Mesothelial cell of epicardium (in vitro differentiated cells): Measurements from ENCODE around the gene CDPF1. TPM values are rescaled to one million over a fixed set of nuclear protein-coding genes. Genes with fewer than 3 reads are reported as not detected.

ENCODE experiments used
- DNase-seq, 2 experiments: peaks; one replicate each; pipeline ENCODE4 v3.0.0; 2021; ENCODE audit warnings: low spot score in 2 of 2; ENCODE audit not compliant: unreplicated experiment in 2 of 2
- H3K27ac Mint-ChIP-seq: 2 replicates; pipeline ENCODE4 v1.8.0; 2021; ENCODE audit warnings: mixed read lengths
- H3K27me3 Mint-ChIP-seq: 2 replicates; pipeline ENCODE4 v1.8.0; 2021; ENCODE audit warnings: low read depth, mixed read lengths
- H3K36me3 Mint-ChIP-seq: 2 replicates; pipeline ENCODE4 v1.8.0; 2021; ENCODE audit warnings: mixed read lengths
- H3K4me1 Mint-ChIP-seq: 2 replicates; pipeline ENCODE4 v1.8.0; 2021; ENCODE audit warnings: mixed read lengths
- H3K4me3 Mint-ChIP-seq: 2 replicates; pipeline ENCODE4 v1.8.0; 2021; ENCODE audit warnings: mild to moderate bottlenecking, moderate library complexity, mixed read lengths
- H3K9me3 Mint-ChIP-seq: 2 replicates; pipeline ENCODE4 v1.8.0; 2021; ENCODE audit warnings: mixed read lengths
- total RNA-seq: library from RNA; stranded (reverse); gene quantifications from 3 replicates; pipeline ENCODE4 v1.2.1, GENCODE V29; 2021
- TF ChIP-seq, protein P1 (sequence below): fragments of 200-600 bp; sonication (generic); IDR thresholded peaks from one replicate; pipeline ENCODE4 v1.5.0; 2021; ENCODE audit warnings: antibody characterized with exemption; ENCODE audit not compliant: unreplicated experiment

Gene CDPF1
- total RNA-seq, 1 donor from 2014 or later = 12.8 TPM

- Mint-ChIP-seq H3K27me3 (no peaks in the 10 kb centered on the region), H3K27ac (no peak overlapping the region), H3K4me3 (no peak overlapping the region), H3K9me3 (no peaks in the 10 kb centered on the region), H3K4me1 (no peaks in the 10 kb centered on the region), H3K36me3 (peaks cover 11% of the 10 kb centered on the region)
- DNase-seq = no peak
- TF ChIP-seq, protein P1, sequence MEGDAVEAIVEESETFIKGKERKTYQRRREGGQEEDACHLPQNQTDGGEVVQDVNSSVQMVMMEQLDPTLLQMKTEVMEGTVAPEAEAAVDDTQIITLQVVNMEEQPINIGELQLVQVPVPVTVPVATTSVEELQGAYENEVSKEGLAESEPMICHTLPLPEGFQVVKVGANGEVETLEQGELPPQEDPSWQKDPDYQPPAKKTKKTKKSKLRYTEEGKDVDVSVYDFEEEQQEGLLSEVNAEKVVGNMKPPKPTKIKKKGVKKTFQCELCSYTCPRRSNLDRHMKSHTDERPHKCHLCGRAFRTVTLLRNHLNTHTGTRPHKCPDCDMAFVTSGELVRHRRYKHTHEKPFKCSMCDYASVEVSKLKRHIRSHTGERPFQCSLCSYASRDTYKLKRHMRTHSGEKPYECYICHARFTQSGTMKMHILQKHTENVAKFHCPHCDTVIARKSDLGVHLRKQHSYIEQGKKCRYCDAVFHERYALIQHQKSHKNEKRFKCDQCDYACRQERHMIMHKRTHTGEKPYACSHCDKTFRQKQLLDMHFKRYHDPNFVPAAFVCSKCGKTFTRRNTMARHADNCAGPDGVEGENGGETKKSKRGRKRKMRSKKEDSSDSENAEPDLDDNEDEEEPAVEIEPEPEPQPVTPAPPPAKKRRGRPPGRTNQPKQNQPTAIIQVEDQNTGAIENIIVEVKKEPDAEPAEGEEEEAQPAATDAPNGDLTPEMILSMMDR = no peak
Measured at GRCh38 chr22:46233231-46233630, 16.9 kb downstream of the CDPF1 start.

- no peak for DNase-seq
- Mint-ChIP-seq H3K4me3 (no peak overlapping the region), H3K9me3 (no peaks in the 10 kb centered on the region), H3K27ac (no peak overlapping the region), H3K27me3 (no peaks in the 10 kb centered on the region), H3K4me1 (no peaks in the 10 kb centered on the region), H3K36me3 (peaks cover 11% of the 10 kb centered on the region)
- TF ChIP-seq, protein P1 = no peak
Measured at GRCh38 chr22:46230262-46230901, 19.7 kb downstream of the CDPF1 start.

DNA sequence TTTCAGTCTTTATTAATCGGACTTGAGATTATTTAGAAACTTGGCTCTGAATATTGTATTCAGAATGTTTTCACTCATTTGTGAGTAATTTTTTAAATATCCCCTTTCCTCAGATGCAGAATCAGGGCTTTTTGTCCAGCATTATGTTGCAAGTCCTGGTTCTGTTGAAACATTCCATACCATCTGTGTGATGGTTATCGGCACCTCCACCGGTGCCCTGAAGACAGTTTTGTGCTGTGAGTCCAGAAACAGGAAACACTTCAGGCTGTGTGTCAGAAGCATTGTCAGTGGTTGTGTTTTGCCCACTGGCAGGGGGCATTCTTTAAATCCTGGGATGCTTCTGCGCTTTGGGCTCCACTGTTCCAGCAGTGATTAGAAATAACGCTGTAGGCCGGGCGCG is 20.4 kb downstream of the CDPF1 start:
- DNase-seq = no peak
- no peaks in the 10 kb centered on the region for H3K27me3 Mint-ChIP-seq
- peaks cover 11% of the 10 kb centered on the region for H3K36me3 Mint-ChIP-seq
- H3K4me3 Mint-ChIP-seq = no peak overlapping the region
- H3K9me3 Mint-ChIP-seq = no peaks in the 10 kb centered on the region
- no peaks in the 10 kb centered on the region for H3K4me1 Mint-ChIP-seq
- TF ChIP-seq, protein P1 = no peak
- no peak overlapping the region for H3K27ac Mint-ChIP-seq

DNA sequence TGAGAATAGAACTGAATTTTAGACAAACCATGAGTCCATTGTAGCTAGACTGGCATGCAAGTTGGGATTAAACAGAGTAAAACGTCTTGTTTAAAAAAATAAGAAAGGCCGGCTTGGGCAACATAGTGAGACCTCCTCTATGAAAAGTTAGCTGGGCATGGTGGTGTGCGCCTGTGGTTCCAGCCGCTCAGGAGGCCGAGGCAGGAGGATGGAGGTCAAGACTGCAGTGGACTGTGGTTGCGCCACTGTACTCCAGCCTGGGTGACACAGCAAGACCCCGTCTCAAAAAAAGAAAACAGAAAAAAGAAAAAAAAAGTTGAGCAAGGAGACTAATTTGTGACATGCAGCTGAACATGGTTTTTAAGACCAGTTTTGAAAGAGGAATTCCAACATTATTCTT is 23.5 kb downstream of the CDPF1 start:
- no peak for DNase-seq
- Mint-ChIP-seq H3K27ac (no peak overlapping the region), H3K36me3 (peaks cover 12% of the 10 kb centered on the region), H3K27me3 (no peaks in the 10 kb centered on the region), H3K4me3 (no peak overlapping the region), H3K9me3 (no peaks in the 10 kb centered on the region), H3K4me1 (no peaks in the 10 kb centered on the region)
- TF ChIP-seq, protein P1 = no peak

DNA sequence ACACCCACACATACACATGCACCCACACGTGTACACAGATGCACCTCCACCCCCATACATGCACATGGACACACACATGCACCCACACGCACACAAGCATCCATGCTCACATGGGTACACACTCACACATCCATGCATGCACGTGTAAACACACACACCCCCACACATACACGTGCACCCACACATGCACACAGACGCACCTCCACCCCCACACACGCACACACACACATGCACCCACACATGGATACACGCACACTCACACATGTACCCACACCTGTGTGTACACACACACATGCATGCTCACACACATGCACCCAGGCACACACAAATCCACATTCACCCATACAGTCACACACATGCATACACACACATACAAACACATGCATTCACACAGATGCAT is 24.5 kb downstream of the CDPF1 start:
- Mint-ChIP-seq H3K27ac (no peak overlapping the region), H3K27me3 (no peaks in the 10 kb centered on the region), H3K4me3 (no peak overlapping the region), H3K4me1 (no peaks in the 10 kb centered on the region), H3K9me3 (no peaks in the 10 kb centered on the region), H3K36me3 (peaks cover 18% of the 10 kb centered on the region)
- DNase-seq = no peak
- TF ChIP-seq, protein P1 = no peak

DNA sequence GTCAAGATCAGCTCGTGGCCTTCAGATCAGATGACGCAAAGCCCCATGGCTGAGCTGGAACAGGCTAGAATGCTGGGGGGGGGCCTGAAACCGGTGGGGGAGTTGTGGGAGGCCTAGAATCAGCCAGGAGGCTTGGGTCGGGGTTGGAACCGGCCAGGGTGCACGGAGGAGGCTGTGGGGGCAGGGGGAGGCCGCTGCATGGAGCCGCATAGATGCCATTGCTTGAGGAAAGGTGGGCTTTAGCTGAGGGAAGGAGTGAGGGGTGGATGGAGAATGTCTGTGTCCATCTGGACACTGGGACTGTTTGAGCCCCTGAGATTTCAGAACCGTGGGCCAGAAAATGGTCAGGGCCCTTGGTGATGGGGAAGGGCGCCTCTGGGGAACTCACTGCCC is 25.2 kb downstream of the CDPF1 start:
- Mint-ChIP-seq H3K27me3 (no peaks in the 10 kb centered on the region), H3K9me3 (no peaks in the 10 kb centered on the region), H3K27ac (no peak overlapping the region), H3K4me3 (no peak overlapping the region), H3K36me3 (peaks cover 20% of the 10 kb centered on the region), H3K4me1 (no peaks in the 10 kb centered on the region)
- DNase-seq = no peak
- TF ChIP-seq, protein P1 = no peak
